GM23338 (cell line): ENCODE measurements around the gene CDCA4. TPM values are rescaled to one million over a fixed set of nuclear protein-coding genes. Genes with fewer than 3 reads are reported as not detected.

ENCODE experiments used
- ATAC-seq: fragments of 200-7000 bp; cut with Tn5 transposase; 3 replicates; pipeline ENCODE4 v1.9.1; 2020
- DNase-seq: peaks from one replicate; pipeline ENCODE4 v3.0.0-alpha.2; 2015; ENCODE audit warnings: low spot score
- H2AFZ ChIP-seq: fragments of 200-600 bp; sonication (generic); 2 replicates; pipeline ENCODE4 v1.8.0; 2016; ENCODE audit warnings: antibody characterized with exemption, mild to moderate bottlenecking, moderate library complexity
- H3F3A ChIP-seq: fragments of 200-600 bp; sonication (generic); replicated peaks from 2 replicates; pipeline ENCODE4 v1.8.0; 2017; ENCODE audit warnings: antibody characterized with exemption, mixed run types, low read depth
- H3K27ac ChIP-seq: fragments of 200-600 bp; sonication (generic); 2 replicates; pipeline ENCODE4 v1.6.1; 2016; ENCODE audit warnings: low read depth
- H3K27me3 ChIP-seq: fragments of 200-600 bp; sonication (generic); 2 replicates; pipeline ENCODE4 v1.8.0; 2016; ENCODE audit warnings: mild to moderate bottlenecking, mixed run types, moderate library complexity; ENCODE audit not compliant: insufficient read depth
- H3K36me3 ChIP-seq: fragments of 200-600 bp; sonication (generic); 2 replicates; pipeline ENCODE4 v1.8.0; 2016; ENCODE audit warnings: mild to moderate bottlenecking; ENCODE audit not compliant: insufficient read depth
- H3K4me1 ChIP-seq: fragments of 200-600 bp; sonication (generic); 2 replicates; pipeline ENCODE4 v1.8.0; 2016; ENCODE audit warnings: mild to moderate bottlenecking, moderate library complexity; ENCODE audit not compliant: insufficient read depth
- H3K4me2 ChIP-seq: fragments of 200-600 bp; sonication (generic); 2 replicates; pipeline ENCODE4 v1.7.1; 2017; ENCODE audit warnings: mixed run types
- H3K4me3 ChIP-seq: fragments of 200-600 bp; sonication (generic); 2 replicates; pipeline ENCODE4 v1.6.1; 2016; ENCODE audit warnings: mixed run types
- H3K79me2 ChIP-seq: fragments of 200-600 bp; sonication (generic); replicated peaks from 2 replicates; pipeline ENCODE4 v1.8.0; 2017; ENCODE audit warnings: mild to moderate bottlenecking; ENCODE audit not compliant: insufficient read depth
- H3K9me2 ChIP-seq: fragments of 200-600 bp; sonication (generic); 2 replicates; pipeline ENCODE4 v1.8.0; 2017; ENCODE audit not compliant: insufficient read depth
- H4K20me1 ChIP-seq: fragments of 200-600 bp; sonication (generic); replicated peaks from 2 replicates; pipeline ENCODE4 v1.8.0; 2017; ENCODE audit warnings: mild to moderate bottlenecking; ENCODE audit not compliant: insufficient read depth
- H3K27ac Mint-ChIP-seq: 2 replicates; pipeline ENCODE4 v1.8.0; 2020; ENCODE audit warnings: inconsistent platforms, mild to moderate bottlenecking, moderate library complexity, mixed read lengths
- H3K27me3 Mint-ChIP-seq: 3 replicates; pipeline ENCODE4 v1.8.0; 2022; ENCODE audit warnings: low read depth, mild to moderate bottlenecking, moderate library complexity, mixed read lengths, inconsistent platforms; ENCODE audit not compliant: insufficient read depth, poor library complexity
- H3K36me3 Mint-ChIP-seq: 3 replicates; pipeline ENCODE4 v1.8.0; 2021; ENCODE audit warnings: low read depth, mild to moderate bottlenecking, inconsistent platforms, moderate library complexity, mixed read lengths
- H3K4me1 Mint-ChIP-seq: 3 replicates; pipeline ENCODE4 v1.8.0; 2020; ENCODE audit warnings: mild to moderate bottlenecking, inconsistent platforms, mixed read lengths
- H3K4me3 Mint-ChIP-seq: 3 replicates; pipeline ENCODE4 v1.8.0; 2021; ENCODE audit warnings: moderate library complexity, mild to moderate bottlenecking, inconsistent platforms, mixed read lengths
- H3K9me3 Mint-ChIP-seq: 3 replicates; pipeline ENCODE4 v1.8.0; 2020; ENCODE audit warnings: moderate library complexity, mild to moderate bottlenecking, inconsistent platforms, mixed read lengths
- EZH2 ChIP-seq: fragments of 200-600 bp; sonication (generic); IDR thresholded peaks from one replicate; pipeline ENCODE4 v1.8.0; 2017; ENCODE audit warnings: antibody characterized with exemption, mild to moderate bottlenecking, low read depth; ENCODE audit not compliant: unreplicated experiment
- EZH2phosphoT487 ChIP-seq: fragments of 200-600 bp; sonication (generic); IDR thresholded peaks from one replicate; pipeline ENCODE4 v1.8.1; 2018; ENCODE audit warnings: antibody characterized with exemption; ENCODE audit not compliant: unreplicated experiment
- JUNB ChIP-seq: IDR thresholded peaks from one replicate; pipeline ENCODE4 v1.6.1; 2016; ENCODE audit warnings: antibody characterized with exemption; ENCODE audit not compliant: unreplicated experiment
- POLR2AphosphoS5 ChIP-seq: IDR thresholded peaks from 2 replicates; pipeline ENCODE4 v1.6.1; 2016; ENCODE audit warnings: antibody characterized with exemption, low read depth
- STAT1 ChIP-seq: IDR thresholded peaks from one replicate; pipeline ENCODE4 v1.6.1; 2016; ENCODE audit warnings: antibody characterized with exemption; ENCODE audit not compliant: unreplicated experiment
- ZNF114 ChIP-seq: fragments of 250-450 bp; sonication (Bioruptor Pico); IDR thresholded peaks from 2 replicates; pipeline ENCODE4 v1.5.0; 2020; ENCODE audit warnings: mild to moderate bottlenecking, moderate library complexity
- polyA plus RNA-seq: library from polyadenylated mRNA; unstranded; fragments of >200 nt; fragmentation: Nextera tagmentation; extraction: Ambion mirVana; gene quantifications from 2 replicates; pipeline ENCODE4 v1.2.1, GENCODE V29; 2016
- total RNA-seq: library from RNA; depleted of rRNA; stranded (reverse); fragments of >200 nt; shearing (Covaris generic); gene quantifications from 2 replicates; pipeline ENCODE4 v1.2.3, GENCODE V29; 2014
- TF ChIP-seq, protein P1 (sequence below), 2 experiments: fragments of 200-600 bp in 1 of 2; sonication (generic) in 1 of 2; conservative IDR thresholded peaks; 2 replicates each; pipeline versions ENCODE4 v1.5.1 to v1.6.1; 2016 to 2017; ENCODE audit warnings: antibody characterized with exemption in 2 of 2, low read depth in 2 of 2, mild to moderate bottlenecking in 2 of 2, moderate library complexity in 1 of 2
- TF ChIP-seq, protein P2 (sequence below): IDR thresholded peaks from 2 replicates; pipeline ENCODE4 v1.6.1; 2016; ENCODE audit warnings: antibody characterized with exemption
- TF ChIP-seq, protein P3 (sequence below): fragments of 250-450 bp; sonication (Bioruptor Pico); IDR thresholded peaks from 2 replicates; pipeline ENCODE4 v1.5.0; 2020; ENCODE audit warnings: mild to moderate bottlenecking, moderate library complexity

CDCA4 gene
- total and polyA plus RNA-seq, 2 experiments from 2014 or later: 32.6 to 70.7 TPM

DNA sequence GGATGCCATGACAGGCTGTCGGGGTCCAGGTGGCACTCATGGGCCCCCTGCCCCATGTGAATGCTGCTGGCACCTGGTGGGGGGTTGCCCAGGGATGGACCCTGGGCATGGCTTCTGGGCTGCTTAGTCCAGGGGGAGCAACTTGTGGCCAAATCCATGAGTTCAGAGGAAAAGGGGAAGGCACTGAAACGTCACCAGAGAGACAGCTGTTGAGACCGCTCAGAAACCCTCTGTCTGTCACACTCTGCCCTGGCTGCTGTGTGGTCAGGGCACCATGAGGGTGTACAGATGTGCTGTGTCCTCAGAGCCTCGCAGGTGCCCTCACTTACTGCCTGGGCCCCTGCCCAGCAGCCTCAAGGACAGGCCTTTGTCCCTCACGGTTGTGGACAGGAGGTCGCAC, 25.9 kb downstream of the CDCA4 start (continued):
- TF ChIP-seq EZH2phosphoT487 (no peak), ZNF114 (no peak), EZH2 (no peak)
- TF ChIP-seq, protein P1, sequence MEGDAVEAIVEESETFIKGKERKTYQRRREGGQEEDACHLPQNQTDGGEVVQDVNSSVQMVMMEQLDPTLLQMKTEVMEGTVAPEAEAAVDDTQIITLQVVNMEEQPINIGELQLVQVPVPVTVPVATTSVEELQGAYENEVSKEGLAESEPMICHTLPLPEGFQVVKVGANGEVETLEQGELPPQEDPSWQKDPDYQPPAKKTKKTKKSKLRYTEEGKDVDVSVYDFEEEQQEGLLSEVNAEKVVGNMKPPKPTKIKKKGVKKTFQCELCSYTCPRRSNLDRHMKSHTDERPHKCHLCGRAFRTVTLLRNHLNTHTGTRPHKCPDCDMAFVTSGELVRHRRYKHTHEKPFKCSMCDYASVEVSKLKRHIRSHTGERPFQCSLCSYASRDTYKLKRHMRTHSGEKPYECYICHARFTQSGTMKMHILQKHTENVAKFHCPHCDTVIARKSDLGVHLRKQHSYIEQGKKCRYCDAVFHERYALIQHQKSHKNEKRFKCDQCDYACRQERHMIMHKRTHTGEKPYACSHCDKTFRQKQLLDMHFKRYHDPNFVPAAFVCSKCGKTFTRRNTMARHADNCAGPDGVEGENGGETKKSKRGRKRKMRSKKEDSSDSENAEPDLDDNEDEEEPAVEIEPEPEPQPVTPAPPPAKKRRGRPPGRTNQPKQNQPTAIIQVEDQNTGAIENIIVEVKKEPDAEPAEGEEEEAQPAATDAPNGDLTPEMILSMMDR (conservative IDR thresholded peaks at IDR 0.05; ENCODE audit: low read depth in 2 of 2): no peak
- TF ChIP-seq, protein P2, sequence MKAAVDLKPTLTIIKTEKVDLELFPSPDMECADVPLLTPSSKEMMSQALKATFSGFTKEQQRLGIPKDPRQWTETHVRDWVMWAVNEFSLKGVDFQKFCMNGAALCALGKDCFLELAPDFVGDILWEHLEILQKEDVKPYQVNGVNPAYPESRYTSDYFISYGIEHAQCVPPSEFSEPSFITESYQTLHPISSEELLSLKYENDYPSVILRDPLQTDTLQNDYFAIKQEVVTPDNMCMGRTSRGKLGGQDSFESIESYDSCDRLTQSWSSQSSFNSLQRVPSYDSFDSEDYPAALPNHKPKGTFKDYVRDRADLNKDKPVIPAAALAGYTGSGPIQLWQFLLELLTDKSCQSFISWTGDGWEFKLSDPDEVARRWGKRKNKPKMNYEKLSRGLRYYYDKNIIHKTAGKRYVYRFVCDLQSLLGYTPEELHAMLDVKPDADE: no peak

DNA sequence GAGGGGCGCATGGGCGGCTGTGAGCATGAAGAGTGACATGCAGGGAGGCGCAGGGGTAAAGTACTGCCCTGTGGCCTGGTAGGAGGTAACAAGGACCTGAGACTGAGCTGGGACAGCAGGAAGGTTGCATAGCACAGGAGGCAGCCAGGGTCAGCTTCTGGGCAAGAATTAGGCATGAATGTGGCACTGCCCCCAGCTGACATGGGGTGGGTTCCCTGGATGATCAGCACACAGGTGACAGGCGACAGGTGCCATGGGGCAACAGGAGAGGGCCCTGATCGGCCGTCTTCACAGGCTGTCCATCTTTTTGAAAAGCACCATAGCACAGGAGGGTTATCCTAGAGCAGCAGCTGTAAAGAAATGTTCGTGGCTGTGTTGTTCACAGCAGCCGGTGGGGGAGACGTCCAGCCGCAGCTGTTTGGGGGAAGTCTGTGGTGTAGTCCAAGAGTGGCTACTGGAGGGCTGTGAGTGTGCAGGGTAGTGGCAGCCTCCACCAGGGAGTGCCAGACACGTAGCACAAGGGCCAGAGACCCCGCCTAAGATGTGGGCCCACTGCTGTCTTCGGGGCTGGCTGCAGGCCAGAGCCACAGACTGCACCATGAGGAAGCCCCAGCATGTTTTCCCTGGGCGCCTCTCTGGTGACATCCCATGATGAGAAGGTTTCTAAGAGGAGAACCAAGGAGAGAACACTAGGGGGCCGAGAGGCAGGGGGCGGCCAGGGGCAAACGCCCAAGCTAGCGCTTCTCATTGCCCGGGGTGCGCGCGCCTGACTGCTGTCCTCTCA, 26.9 kb downstream of the CDCA4 start:
- Mint-ChIP-seq H3K27me3 (peaks cover 11% of the 10 kb centered on the region), H3K4me1 (no peaks in the 10 kb centered on the region; the same call in 2 of the 3 replicates), H3K27ac (no peak overlapping the region), H3K9me3 (no peaks in the 10 kb centered on the region; the same call in 2 of the 3 replicates), H3K4me3 (no peak overlapping the region), H3K36me3 (peaks cover 10% of the 10 kb centered on the region; the same call in 2 of the 3 replicates)
- Histone ChIP-seq H3K27me3 (no peaks in the 10 kb centered on the region), H3F3A (no peaks in the 10 kb centered on the region), H3K4me3 (no peak overlapping the region), H3K9me2 (no peaks in the 10 kb centered on the region), H3K4me1 (no peaks in the 10 kb centered on the region), H3K4me2 (no peak overlapping the region), H3K79me2 (no peaks in the 10 kb centered on the region), H3K36me3 (no peaks in the 10 kb centered on the region), H4K20me1 (no peaks in the 10 kb centered on the region), H2AFZ (no peak overlapping the region), H3K27ac (no peak overlapping the region)
- ATAC-seq (no peak; the same call in 2 of the 3 replicates), DNase-seq (no peak)
- TF ChIP-seq EZH2 (no peak), EZH2phosphoT487 (no peak), POLR2AphosphoS5 (no peak), JUNB (no peak), STAT1 (no peak)
- TF ChIP-seq, protein P2: no peak
- TF ChIP-seq, protein P3, sequence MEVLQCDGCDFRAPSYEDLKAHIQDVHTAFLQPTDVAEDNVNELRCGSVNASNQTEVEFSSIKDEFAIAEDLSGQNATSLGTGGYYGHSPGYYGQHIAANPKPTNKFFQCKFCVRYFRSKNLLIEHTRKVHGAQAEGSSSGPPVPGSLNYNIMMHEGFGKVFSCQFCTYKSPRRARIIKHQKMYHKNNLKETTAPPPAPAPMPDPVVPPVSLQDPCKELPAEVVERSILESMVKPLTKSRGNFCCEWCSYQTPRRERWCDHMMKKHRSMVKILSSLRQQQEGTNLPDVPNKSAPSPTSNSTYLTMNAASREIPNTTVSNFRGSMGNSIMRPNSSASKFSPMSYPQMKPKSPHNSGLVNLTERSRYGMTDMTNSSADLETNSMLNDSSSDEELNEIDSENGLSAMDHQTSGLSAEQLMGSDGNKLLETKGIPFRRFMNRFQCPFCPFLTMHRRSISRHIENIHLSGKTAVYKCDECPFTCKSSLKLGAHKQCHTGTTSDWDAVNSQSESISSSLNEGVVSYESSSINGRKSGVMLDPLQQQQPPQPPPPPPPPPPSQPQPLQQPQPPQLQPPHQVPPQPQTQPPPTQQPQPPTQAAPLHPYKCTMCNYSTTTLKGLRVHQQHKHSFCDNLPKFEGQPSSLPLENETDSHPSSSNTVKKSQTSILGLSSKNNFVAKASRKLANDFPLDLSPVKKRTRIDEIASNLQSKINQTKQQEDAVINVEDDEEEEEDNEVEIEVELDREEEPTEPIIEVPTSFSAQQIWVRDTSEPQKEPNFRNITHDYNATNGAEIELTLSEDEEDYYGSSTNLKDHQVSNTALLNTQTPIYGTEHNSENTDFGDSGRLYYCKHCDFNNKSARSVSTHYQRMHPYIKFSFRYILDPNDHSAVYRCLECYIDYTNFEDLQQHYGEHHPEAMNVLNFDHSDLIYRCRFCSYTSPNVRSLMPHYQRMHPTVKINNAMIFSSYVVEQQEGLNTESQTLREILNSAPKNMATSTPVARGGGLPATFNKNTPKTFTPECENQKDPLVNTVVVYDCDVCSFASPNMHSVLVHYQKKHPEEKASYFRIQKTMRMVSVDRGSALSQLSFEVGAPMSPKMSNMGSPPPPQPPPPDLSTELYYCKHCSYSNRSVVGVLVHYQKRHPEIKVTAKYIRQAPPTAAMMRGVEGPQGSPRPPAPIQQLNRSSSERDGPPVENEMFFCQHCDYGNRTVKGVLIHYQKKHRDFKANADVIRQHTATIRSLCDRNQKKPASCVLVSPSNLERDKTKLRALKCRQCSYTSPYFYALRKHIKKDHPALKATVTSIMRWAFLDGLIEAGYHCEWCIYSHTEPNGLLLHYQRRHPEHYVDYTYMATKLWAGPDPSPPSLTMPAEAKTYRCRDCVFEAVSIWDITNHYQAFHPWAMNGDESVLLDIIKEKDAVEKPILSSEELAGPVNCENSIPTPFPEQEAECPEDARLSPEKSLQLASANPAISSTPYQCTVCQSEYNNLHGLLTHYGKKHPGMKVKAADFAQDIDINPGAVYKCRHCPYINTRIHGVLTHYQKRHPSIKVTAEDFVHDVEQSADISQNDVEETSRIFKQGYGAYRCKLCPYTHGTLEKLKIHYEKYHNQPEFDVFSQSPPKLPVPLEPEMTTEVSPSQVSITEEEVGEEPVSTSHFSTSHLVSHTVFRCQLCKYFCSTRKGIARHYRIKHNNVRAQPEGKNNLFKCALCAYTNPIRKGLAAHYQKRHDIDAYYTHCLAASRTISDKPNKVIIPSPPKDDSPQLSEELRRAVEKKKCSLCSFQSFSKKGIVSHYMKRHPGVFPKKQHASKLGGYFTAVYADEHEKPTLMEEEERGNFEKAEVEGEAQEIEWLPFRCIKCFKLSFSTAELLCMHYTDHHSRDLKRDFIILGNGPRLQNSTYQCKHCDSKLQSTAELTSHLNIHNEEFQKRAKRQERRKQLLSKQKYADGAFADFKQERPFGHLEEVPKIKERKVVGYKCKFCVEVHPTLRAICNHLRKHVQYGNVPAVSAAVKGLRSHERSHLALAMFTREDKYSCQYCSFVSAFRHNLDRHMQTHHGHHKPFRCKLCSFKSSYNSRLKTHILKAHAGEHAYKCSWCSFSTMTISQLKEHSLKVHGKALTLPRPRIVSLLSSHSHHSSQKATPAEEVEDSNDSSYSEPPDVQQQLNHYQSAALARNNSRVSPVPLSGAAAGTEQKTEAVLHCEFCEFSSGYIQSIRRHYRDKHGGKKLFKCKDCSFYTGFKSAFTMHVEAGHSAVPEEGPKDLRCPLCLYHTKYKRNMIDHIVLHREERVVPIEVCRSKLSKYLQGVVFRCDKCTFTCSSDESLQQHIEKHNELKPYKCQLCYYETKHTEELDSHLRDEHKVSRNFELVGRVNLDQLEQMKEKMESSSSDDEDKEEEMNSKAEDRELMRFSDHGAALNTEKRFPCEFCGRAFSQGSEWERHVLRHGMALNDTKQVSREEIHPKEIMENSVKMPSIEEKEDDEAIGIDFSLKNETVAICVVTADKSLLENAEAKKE (CRISPR knock-in tag): no peak
- TF ChIP-seq, protein P1 (conservative IDR thresholded peaks at IDR 0.05; ENCODE audit: low read depth in 2 of 2): no peak
